Left ventricle myocardium inferior (tissue), 1 donor: Measurements from ENCODE around the gene ZIC5. TPM values are rescaled to one million over a fixed set of nuclear protein-coding genes. Genes with fewer than 3 reads are reported as not detected.

Source experiments
- DNase-seq: peaks from one replicate; pipeline ENCODE4 v3.0.0-alpha.2; 2020
- H3K27ac ChIP-seq: fragments of 200-600 bp; replicated peaks from 2 replicates; pipeline ENCODE4 v1.8.0; 2021
- H3K27me3 ChIP-seq: fragments of 200-600 bp; 2 replicates; pipeline ENCODE4 v1.8.0; 2021; ENCODE audit warnings: low read depth
- H3K36me3 ChIP-seq: fragments of 200-600 bp; 2 replicates; pipeline ENCODE4 v1.8.0; 2021
- H3K4me1 ChIP-seq: fragments of 200-600 bp; 2 replicates; pipeline ENCODE4 v1.8.0; 2021
- H3K4me3 ChIP-seq: fragments of 200-600 bp; 2 replicates; pipeline ENCODE4 v1.8.0; 2021; ENCODE audit warnings: mild to moderate bottlenecking, moderate library complexity
- H3K9me3 ChIP-seq: fragments of 200-600 bp; replicated peaks from 2 replicates; pipeline ENCODE4 v1.8.0; 2021
- CTCF ChIP-seq: fragments of 200-600 bp; IDR thresholded peaks from 2 replicates; pipeline ENCODE4 v1.8.0; 2021; ENCODE audit warnings: antibody characterized with exemption, mild to moderate bottlenecking, borderline replicate concordance
- intact Hi-C: fragments of 100-400 bp; cut with micrococcal nuclease; formaldehyde crosslinking; loops from one replicate; pipeline ENCODE4 v1.11.0; 2022
- total RNA-seq: library from RNA; stranded (reverse); fragmentation: NEBNext Ultra II Directional; extraction: Animal tissue kit (Norgen Biotek cat#: 25700); gene quantifications from one replicate; pipeline ENCODE4 v1.2.1, GENCODE V29; 2021
- donor health status: DM: no; HTN: yes; CAD: no; lungs with severe emphysema.

The ZIC5 gene
- total RNA-seq, 1 donor from 2014 or later: not detected

GRCh38 chr13:99976575-99976974, 5.0 kb upstream of the ZIC5 start:
- Histone ChIP-seq H3K27ac (no peak overlapping the region), H3K4me1 (peaks cover 36% of the 10 kb centered on the region), H3K27me3 (peaks cover 100% of the 10 kb centered on the region), H3K9me3 (peaks cover 4% of the 10 kb centered on the region), H3K36me3 (no peaks in the 10 kb centered on the region), H3K4me3 (no peak overlapping the region)
- no peak for DNase-seq
- no peak for TF ChIP-seq CTCF
- intact Hi-C loops: no loop called here

- DNase-seq: no peak
- Histone ChIP-seq H3K9me3 (peaks cover 4% of the 10 kb centered on the region), H3K36me3 (no peaks in the 10 kb centered on the region), H3K4me1 (peaks cover 35% of the 10 kb centered on the region), H3K4me3 (no peak overlapping the region), H3K27me3 (peaks cover 100% of the 10 kb centered on the region), H3K27ac (no peak overlapping the region)
- intact Hi-C loops: no loop called here
- TF ChIP-seq CTCF: no peak
Observed at GRCh38 chr13:99975626-99976025, 4.1 kb upstream of the ZIC5 start.

GRCh38 chr13:99974939-99975561, 3.5 kb upstream of the ZIC5 start:
- Histone ChIP-seq H3K4me1 (peaks cover 31% of the 10 kb centered on the region), H3K27ac (no peak overlapping the region), H3K9me3 (peaks cover 4% of the 10 kb centered on the region), H3K27me3 (peaks cover 98% of the 10 kb centered on the region), H3K36me3 (no peaks in the 10 kb centered on the region), H3K4me3 (no peak overlapping the region)
- DNase-seq: no peak
- no peak for TF ChIP-seq CTCF
- intact Hi-C loops: no loop called here

- Histone ChIP-seq H3K27me3 (peaks cover 98% of the 10 kb centered on the region), H3K36me3 (no peaks in the 10 kb centered on the region), H3K27ac (no peak overlapping the region), H3K4me3 (no peak overlapping the region), H3K9me3 (peaks cover 4% of the 10 kb centered on the region), H3K4me1 (peaks cover 31% of the 10 kb centered on the region)
- intact Hi-C loops: no loop called here
- no peak for TF ChIP-seq CTCF
- DNase-seq: no peak
Observed at GRCh38 chr13:99974296-99974938, 2.9 kb upstream of the ZIC5 start.

- intact Hi-C loops: no loop called here
Observed at GRCh38 chr13:99973808-99974185, 2.2 kb upstream of the ZIC5 start.

More at GRCh38 chr13:99973808-99974185, 2.2 kb upstream of the ZIC5 start:
- DNase-seq: no peak
- TF ChIP-seq CTCF: no peak
- H3K36me3 ChIP-seq: no peaks in the 10 kb centered on the region
- peaks cover 98% of the 10 kb centered on the region for H3K27me3 ChIP-seq
- H3K4me3 ChIP-seq: no peak overlapping the region
- no peak overlapping the region for H3K27ac ChIP-seq
- H3K9me3 ChIP-seq: peaks cover 4% of the 10 kb centered on the region
- H3K4me1 ChIP-seq: peaks cover 32% of the 10 kb centered on the region
